Posterior vena cava (tissue), 2 donors: Measurements from ENCODE around the gene HMG20A. TPM values are rescaled to one million over a fixed set of nuclear protein-coding genes. Genes with fewer than 3 reads are reported as not detected.

Source experiments
- DNase-seq: peaks from one replicate; pipeline ENCODE4 v3.0.0-alpha.2; 2020; ENCODE audit warnings: low spot score
- intact Hi-C, 2 donors: fragments of 100-400 bp; cut with DNase I; formaldehyde crosslinking; loops; one replicate each; pipeline versions ENCODE4 v1.14.1 to v1.14.2; 2022 to 2023
- total RNA-seq, 2 donors: library from RNA; stranded (reverse); fragmentation: NEBNext Ultra II Directional; extraction: Animal tissue kit (Norgen Biotek cat#: 25700); gene quantifications; one replicate each; pipeline ENCODE4 v1.2.1, GENCODE V29; 2021
- donor health status: DM: yes; HTN: yes; CAD: no.
- donor health status: DM: yes; HTN: yes; CAD: no.

The HMG20A gene
- total RNA-seq, 2 donors from 2014 or later, result 22.2 to 24.6 TPM

- DNase-seq, result no peak
- intact Hi-C loops, result no loop called here
Measured at GRCh38 chr15:77464129-77464865, 43.6 kb downstream of the HMG20A start.

GRCh38 chr15:77466521-77466920 is 45.8 kb downstream of the HMG20A start:
- intact Hi-C loops, result no loop called here
- no peak for DNase-seq

GRCh38 chr15:77468896-77469295 is 48.2 kb downstream of the HMG20A start:
- no peak for DNase-seq
- intact Hi-C loops, result no loop called here

- intact Hi-C loops, result no loop called here
- no peak for DNase-seq
Measured at GRCh38 chr15:77470235-77470634, 49.5 kb downstream of the HMG20A start.

GRCh38 chr15:77473328-77473727 is 52.6 kb downstream of the HMG20A start:
- DNase-seq, result no peak
- intact Hi-C loops, result no loop called here

GRCh38 chr15:77474310-77474988 is 53.8 kb downstream of the HMG20A start:
- DNase-seq, result no peak
- intact Hi-C loops, result no loop called here

- intact Hi-C loops, result no loop called here
- DNase-seq, result no peak
Measured at GRCh38 chr15:77475001-77475400, 54.3 kb downstream of the HMG20A start.

- intact Hi-C loops, result no loop called here
- DNase-seq, result no peak
Measured at GRCh38 chr15:77475898-77476297, 55.2 kb downstream of the HMG20A start.

- intact Hi-C loops, result no loop called here
Measured at GRCh38 chr15:77476995-77477394, 56.3 kb downstream of the HMG20A start.

GRCh38 chr15:77478051-77478450 is 57.4 kb downstream of the HMG20A start:
- no peak for DNase-seq
- intact Hi-C loops, result no loop called here

More at GRCh38 chr15:77476995-77477394, 56.3 kb downstream of the HMG20A start:
- no peak for DNase-seq

- intact Hi-C loops, result no loop called here
- no peak for DNase-seq
Measured at GRCh38 chr15:77479015-77479414, 58.3 kb downstream of the HMG20A start.

GRCh38 chr15:77480859-77481633 is 60.4 kb downstream of the HMG20A start:
- intact Hi-C loops, result no loop called here
- DNase-seq, result no peak

GRCh38 chr15:77481670-77482069 is 61.0 kb downstream of the HMG20A start:
- no peak for DNase-seq
- intact Hi-C loops, result no loop called here

- intact Hi-C loops, result no loop called here
- no peak for DNase-seq
Measured at GRCh38 chr15:77482570-77482969, 61.9 kb downstream of the HMG20A start.

GRCh38 chr15:77483425-77484140 is 62.9 kb downstream of the HMG20A start:
- intact Hi-C loops, result no loop called here
- DNase-seq, result no peak

- DNase-seq, result no peak
- intact Hi-C loops, result no loop called here
Measured at GRCh38 chr15:77484994-77485393, 64.3 kb downstream of the HMG20A start.

- DNase-seq, result no peak
- intact Hi-C loops, result no loop called here
Measured at GRCh38 chr15:77486542-77487468, 66.1 kb downstream of the HMG20A start.

GRCh38 chr15:77487469-77487842 is 66.8 kb downstream of the HMG20A start:
- no peak for DNase-seq
- intact Hi-C loops, result no loop called here

GRCh38 chr15:77487888-77488287 is 67.2 kb downstream of the HMG20A start:
- intact Hi-C loops, result no loop called here
- DNase-seq, result no peak
